ENCODE results near the gene GALNS. TPM values are rescaled to one million over a fixed set of nuclear protein-coding genes. Genes with fewer than 3 reads are reported as not detected.

GALNS gene
- total and polyA plus RNA-seq, 2 donors (not counting 1 experiment from before 2014, with no cell fraction given): 10.6 to 29.6 TPM

DNA sequence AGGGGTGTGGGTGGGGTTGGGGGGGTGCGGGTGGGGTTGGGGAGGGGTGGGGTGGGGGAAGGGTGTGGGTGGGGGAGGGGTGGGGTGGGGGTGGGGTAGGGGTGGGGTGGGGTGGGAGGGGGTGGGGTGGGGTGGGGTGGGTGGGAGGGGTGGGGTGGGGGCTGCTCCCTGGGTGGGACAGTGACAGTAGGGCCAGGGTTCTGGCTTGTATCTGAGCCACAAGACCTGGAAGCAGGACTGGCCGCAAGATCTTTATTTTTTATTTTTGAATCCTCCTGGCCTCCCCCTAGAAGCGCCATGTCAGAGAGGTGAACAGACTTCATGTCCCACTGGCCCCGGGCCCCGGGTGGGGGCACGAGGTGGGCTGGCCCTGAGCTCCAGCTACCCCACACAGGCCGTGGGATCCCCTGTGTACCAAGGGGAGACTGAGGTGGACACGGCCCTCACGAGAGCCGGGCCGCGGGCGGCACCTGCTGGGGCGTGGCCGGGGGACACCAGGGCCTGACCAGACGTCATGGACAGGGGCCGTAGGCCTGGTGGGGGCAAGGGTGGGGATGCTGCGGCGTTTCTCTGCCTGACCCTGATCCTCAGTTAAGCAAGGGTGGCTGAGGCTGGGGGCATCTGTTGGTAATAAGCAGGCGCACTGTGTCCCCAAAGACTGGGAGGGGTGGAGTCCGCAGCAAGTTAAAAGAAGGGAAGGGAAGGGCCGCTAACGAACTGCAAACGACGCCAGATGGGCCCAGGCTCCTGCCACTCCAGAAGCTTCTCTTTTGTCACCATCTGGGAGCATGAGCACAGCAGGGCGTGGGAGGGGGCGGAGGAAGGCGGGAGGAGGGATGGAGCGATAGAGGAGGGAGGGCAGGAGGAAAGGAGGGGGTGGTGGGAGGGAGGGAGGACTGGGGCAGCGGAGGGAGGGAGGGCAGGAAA, 32.0 kb upstream of the GALNS start:
- TF ChIP-seq EZH2 (IDR thresholded peaks at IDR 0.05; ENCODE audit: low read length, missing control alignments): no peak
- TF ChIP-seq, protein P1, sequence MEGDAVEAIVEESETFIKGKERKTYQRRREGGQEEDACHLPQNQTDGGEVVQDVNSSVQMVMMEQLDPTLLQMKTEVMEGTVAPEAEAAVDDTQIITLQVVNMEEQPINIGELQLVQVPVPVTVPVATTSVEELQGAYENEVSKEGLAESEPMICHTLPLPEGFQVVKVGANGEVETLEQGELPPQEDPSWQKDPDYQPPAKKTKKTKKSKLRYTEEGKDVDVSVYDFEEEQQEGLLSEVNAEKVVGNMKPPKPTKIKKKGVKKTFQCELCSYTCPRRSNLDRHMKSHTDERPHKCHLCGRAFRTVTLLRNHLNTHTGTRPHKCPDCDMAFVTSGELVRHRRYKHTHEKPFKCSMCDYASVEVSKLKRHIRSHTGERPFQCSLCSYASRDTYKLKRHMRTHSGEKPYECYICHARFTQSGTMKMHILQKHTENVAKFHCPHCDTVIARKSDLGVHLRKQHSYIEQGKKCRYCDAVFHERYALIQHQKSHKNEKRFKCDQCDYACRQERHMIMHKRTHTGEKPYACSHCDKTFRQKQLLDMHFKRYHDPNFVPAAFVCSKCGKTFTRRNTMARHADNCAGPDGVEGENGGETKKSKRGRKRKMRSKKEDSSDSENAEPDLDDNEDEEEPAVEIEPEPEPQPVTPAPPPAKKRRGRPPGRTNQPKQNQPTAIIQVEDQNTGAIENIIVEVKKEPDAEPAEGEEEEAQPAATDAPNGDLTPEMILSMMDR (conservative IDR thresholded peaks at IDR 0.05 in 1 of 2, IDR thresholded peaks at IDR 0.05 in 1 of 2; ENCODE audit: low read depth in 1 of 2, low read length in 2 of 2): no peak
- Histone ChIP-seq H2AFZ (ENCODE audit: low read length) (no peak overlapping the region), H3K4me3 (replicated peaks in 1 of 4; ENCODE audit: control extremely low read depth in 1 of 4, insufficient read depth in 1 of 4, low read depth in 3 of 4, low read length in 4 of 4) (no peak overlapping the region), H4K20me1 (ENCODE audit: control insufficient read depth, extremely low read depth, insufficient read depth, low read length) (no peaks in the 10 kb centered on the region), H3K4me2 (ENCODE audit: extremely low read depth, insufficient read depth, low read length) (no peak overlapping the region), H3K27me3 (ENCODE audit: control insufficient read depth, insufficient read depth, low read length) (no peaks in the 10 kb centered on the region), H3K27ac (ENCODE audit: insufficient read depth, low read length) (no peak overlapping the region), H3K4me1 (ENCODE audit: control insufficient read depth, extremely low read depth, insufficient read depth, low read length) (peaks cover 17% of the 10 kb centered on the region), H3K36me3 (ENCODE audit: control insufficient read depth, insufficient read depth, low read length) (no peaks in the 10 kb centered on the region), H3K9ac (ENCODE audit: insufficient read depth, low read length) (no peak overlapping the region), H3K79me2 (ENCODE audit: control insufficient read depth, insufficient read depth, low read length) (no peaks in the 10 kb centered on the region), H3K9me3 (ENCODE audit: control insufficient read depth, insufficient read depth, low read depth, low read length) (no peaks in the 10 kb centered on the region)
- DNase-seq (ENCODE audit: low read depth in 2 of 2): no peak

DNA sequence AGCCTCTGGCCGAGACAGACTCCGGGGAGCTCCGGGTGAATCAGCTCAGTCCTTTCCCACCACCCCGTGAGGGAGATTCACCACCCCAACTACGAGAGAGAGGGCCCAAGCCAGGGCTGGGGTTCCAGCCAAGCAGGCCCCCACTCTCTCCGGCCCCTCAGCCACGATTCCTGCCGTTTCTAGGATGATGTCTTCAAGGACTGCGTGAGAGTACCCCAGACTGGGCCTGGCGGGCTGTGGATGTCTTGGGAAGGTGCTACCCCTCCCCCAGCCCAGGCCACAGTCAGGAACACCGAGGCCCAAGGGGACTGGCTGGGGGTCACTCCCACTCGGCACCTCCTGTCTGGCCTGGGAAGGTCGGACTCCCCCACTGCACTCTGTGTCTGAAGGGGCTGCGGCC, 31.3 kb upstream of the GALNS start:
- Histone ChIP-seq H2AFZ (ENCODE audit: low read length) (no peak overlapping the region), H3K79me2 (ENCODE audit: control insufficient read depth, insufficient read depth, low read length) (no peaks in the 10 kb centered on the region), H4K20me1 (ENCODE audit: control insufficient read depth, extremely low read depth, insufficient read depth, low read length) (no peaks in the 10 kb centered on the region), H3K4me1 (ENCODE audit: control insufficient read depth, extremely low read depth, insufficient read depth, low read length) (peaks cover 17% of the 10 kb centered on the region), H3K27ac (ENCODE audit: insufficient read depth, low read length) (peak overlapping the region; percentile 26), H3K9ac (ENCODE audit: insufficient read depth, low read length) (no peak overlapping the region), H3K9me3 (ENCODE audit: control insufficient read depth, insufficient read depth, low read depth, low read length) (no peaks in the 10 kb centered on the region), H3K4me3 (replicated peaks in 1 of 4; ENCODE audit: control extremely low read depth in 1 of 4, insufficient read depth in 1 of 4, low read depth in 3 of 4, low read length in 4 of 4) (no peak overlapping the region), H3K36me3 (ENCODE audit: control insufficient read depth, insufficient read depth, low read length) (no peaks in the 10 kb centered on the region), H3K4me2 (ENCODE audit: extremely low read depth, insufficient read depth, low read length) (no peak overlapping the region), H3K27me3 (ENCODE audit: control insufficient read depth, insufficient read depth, low read length) (no peaks in the 10 kb centered on the region)
- TF ChIP-seq EZH2 (IDR thresholded peaks at IDR 0.05; ENCODE audit: low read length, missing control alignments): no peak
- TF ChIP-seq, protein P1 (conservative IDR thresholded peaks at IDR 0.05 in 1 of 2, IDR thresholded peaks at IDR 0.05 in 1 of 2; ENCODE audit: low read depth in 1 of 2, low read length in 2 of 2): no peak
- DNase-seq (ENCODE audit: low read depth in 2 of 2): no peak

DNA sequence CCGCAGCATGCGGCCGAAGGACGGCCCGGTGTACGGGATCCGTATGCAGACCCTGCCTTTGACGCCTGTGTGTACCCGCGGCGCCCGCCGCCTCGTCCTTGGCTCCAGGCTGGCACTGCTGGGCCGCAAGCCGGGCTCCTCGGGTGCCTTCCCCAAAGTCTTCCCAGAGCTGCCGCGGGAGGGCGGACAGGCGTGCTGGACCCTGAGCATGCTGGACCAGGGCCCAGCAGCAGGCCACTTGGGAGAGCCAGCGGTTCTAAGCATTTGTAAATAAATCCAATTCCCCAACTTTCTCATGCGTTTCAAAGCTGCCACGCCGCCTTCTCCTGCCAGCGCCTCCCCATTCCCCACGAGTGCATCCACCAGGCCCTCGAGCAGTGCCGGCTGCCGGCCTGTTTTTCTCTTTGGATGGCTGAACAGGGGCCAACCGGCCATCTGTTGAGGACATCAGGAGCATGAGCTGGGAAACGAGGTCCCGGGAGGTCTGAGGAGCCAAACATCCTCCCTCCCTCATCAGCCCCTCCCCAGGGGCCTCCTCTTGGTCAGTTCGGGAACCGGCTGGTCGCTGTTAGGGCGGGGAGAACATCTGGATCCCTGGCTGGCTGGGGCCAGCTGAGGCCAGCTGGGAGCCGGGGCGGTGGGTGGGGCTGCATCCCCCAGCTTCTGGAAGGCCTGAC, 30.2 kb upstream of the GALNS start:
- H2AFZ ChIP-seq (ENCODE audit: low read length): peak overlapping the region; percentile 5
- peak overlapping the region; percentile 26 for H3K27ac ChIP-seq (ENCODE audit: insufficient read depth, low read length)
- no peak overlapping the region for H3K4me3 ChIP-seq (replicated peaks in 1 of 4; ENCODE audit: control extremely low read depth in 1 of 4, insufficient read depth in 1 of 4, low read depth in 3 of 4, low read length in 4 of 4)
- no peaks in the 10 kb centered on the region for H3K36me3 ChIP-seq (ENCODE audit: control insufficient read depth, insufficient read depth, low read length)
- peak overlapping the region; percentile 23 for H3K9ac ChIP-seq (ENCODE audit: insufficient read depth, low read length)
- H3K9me3 ChIP-seq (ENCODE audit: control insufficient read depth, insufficient read depth, low read depth, low read length): no peaks in the 10 kb centered on the region
- H4K20me1 ChIP-seq (ENCODE audit: control insufficient read depth, extremely low read depth, insufficient read depth, low read length): no peaks in the 10 kb centered on the region
- peak overlapping the region; percentile 15 for H3K4me2 ChIP-seq (ENCODE audit: extremely low read depth, insufficient read depth, low read length)
- H3K79me2 ChIP-seq (ENCODE audit: control insufficient read depth, insufficient read depth, low read length): no peaks in the 10 kb centered on the region
- TF ChIP-seq, protein P1 (conservative IDR thresholded peaks at IDR 0.05 in 1 of 2, IDR thresholded peaks at IDR 0.05 in 1 of 2; ENCODE audit: low read depth in 1 of 2, low read length in 2 of 2): peak; percentile 30 to 32
- TF ChIP-seq EZH2 (IDR thresholded peaks at IDR 0.05; ENCODE audit: low read length, missing control alignments): no peak
- DNase-seq (ENCODE audit: low read depth in 2 of 2): peak in 1 of 2 donors; percentile 96
- H3K4me1 ChIP-seq (ENCODE audit: control insufficient read depth, extremely low read depth, insufficient read depth, low read length): peaks cover 17% of the 10 kb centered on the region
- H3K27me3 ChIP-seq (ENCODE audit: control insufficient read depth, insufficient read depth, low read length): no peaks in the 10 kb centered on the region
